ENCODE data around the gene PDE11A. TPM values are rescaled to one million over a fixed set of nuclear protein-coding genes. Genes with fewer than 3 reads are reported as not detected.

Gene PDE11A
- total RNA-seq, 4 donors from 2014 or later, result 0.11 to 1.2 (median 0.26) TPM

DNA sequence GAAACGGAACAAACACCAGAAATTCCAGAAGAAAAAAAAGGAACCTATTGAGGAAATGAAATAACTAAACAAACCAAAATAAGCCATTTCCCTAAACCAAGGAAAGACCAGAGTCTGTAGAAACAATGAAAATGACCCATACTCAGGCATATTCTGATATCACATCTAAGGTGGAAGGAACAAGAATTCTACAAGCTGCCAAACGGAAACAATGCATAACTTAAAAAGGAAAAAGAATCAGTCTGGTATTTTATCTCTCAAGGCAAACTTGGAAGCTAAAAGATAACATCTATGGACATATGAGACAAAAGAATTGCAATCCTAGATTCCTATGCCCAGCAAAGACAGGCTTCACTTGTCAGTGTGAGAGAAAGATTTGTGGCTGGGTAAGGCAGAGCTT, 326.2 kb downstream of the PDE11A start:
- WGBS, 2 donors, result 63 to 68% methylated on average over 2 of the region's 2 CpGs
- no peak for TF ChIP-seq POLR2A (IDR thresholded peaks at IDR 0.05)
- TF ChIP-seq, protein P1, sequence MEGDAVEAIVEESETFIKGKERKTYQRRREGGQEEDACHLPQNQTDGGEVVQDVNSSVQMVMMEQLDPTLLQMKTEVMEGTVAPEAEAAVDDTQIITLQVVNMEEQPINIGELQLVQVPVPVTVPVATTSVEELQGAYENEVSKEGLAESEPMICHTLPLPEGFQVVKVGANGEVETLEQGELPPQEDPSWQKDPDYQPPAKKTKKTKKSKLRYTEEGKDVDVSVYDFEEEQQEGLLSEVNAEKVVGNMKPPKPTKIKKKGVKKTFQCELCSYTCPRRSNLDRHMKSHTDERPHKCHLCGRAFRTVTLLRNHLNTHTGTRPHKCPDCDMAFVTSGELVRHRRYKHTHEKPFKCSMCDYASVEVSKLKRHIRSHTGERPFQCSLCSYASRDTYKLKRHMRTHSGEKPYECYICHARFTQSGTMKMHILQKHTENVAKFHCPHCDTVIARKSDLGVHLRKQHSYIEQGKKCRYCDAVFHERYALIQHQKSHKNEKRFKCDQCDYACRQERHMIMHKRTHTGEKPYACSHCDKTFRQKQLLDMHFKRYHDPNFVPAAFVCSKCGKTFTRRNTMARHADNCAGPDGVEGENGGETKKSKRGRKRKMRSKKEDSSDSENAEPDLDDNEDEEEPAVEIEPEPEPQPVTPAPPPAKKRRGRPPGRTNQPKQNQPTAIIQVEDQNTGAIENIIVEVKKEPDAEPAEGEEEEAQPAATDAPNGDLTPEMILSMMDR (IDR thresholded peaks at IDR 0.05), result no peak
- DNase-seq (ENCODE audit: low spot score in 2 of 2), result no peak
- intact Hi-C loops (cut with DNase I; ENCODE audit: low total_unique reads), result no loop called here
- H3K4me3 ChIP-seq (ENCODE audit: low read depth, poor library complexity, severe bottlenecking), result no peak overlapping the region

DNA sequence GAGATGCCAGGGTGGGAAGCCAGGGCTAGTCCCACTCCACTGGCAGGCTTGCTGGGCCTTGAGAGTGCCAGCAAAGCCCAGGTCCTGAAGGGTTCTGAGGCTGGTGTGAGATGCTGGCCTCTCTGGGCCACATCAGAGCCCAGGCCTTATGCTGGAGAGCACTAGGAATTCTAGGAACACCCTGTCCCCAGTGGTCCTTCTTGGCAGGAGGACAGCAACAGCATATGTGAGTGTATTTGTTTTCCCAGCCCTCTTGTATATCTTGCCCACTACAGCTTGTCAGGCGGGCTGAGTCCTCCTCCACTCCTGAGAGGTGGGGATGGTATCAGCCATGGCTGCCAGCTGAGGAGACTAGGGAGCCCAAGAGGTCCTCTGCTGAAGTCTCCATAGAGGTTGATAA, 327.0 kb downstream of the PDE11A start:
- TF ChIP-seq POLR2A (IDR thresholded peaks at IDR 0.05), result no peak
- TF ChIP-seq, protein P1 (IDR thresholded peaks at IDR 0.05), result no peak
- 82 to 100% methylated on average over 1 of the region's 1 CpG for WGBS, 2 donors
- no peak overlapping the region for H3K4me3 ChIP-seq (ENCODE audit: low read depth, poor library complexity, severe bottlenecking)
- intact Hi-C loops (cut with DNase I; ENCODE audit: low total_unique reads), result no loop called here
- no peak for DNase-seq (ENCODE audit: low spot score in 2 of 2)

DNA sequence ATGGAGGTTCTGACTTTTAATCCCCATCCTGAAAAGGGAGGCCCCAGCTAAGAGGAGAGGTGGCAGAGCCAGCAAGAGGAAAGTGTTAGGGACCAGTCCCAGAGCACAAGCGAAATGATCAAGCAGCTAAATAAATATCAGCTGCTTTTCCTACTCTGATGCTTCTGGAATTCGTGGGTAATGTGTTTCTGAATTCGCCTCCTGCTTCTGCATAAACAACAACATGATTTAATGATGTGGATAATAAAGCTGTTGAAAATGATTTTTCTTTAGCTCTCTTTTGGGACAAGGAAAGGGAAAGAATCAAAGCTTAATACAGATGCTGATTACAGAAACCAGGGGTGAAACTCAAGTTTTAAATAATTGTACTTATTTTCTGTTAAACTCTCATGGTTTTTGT, 329.7 kb downstream of the PDE11A start:
- TF ChIP-seq, protein P1 (IDR thresholded peaks at IDR 0.05), result no peak
- no peak for TF ChIP-seq POLR2A (IDR thresholded peaks at IDR 0.05)
- no peak overlapping the region for H3K4me3 ChIP-seq (ENCODE audit: low read depth, poor library complexity, severe bottlenecking)
- no peak for DNase-seq (ENCODE audit: low spot score in 2 of 2)
- 68 to 78% methylated on average over 3 of the region's 3 CpGs for WGBS, 2 donors
- intact Hi-C loops (cut with DNase I; ENCODE audit: low total_unique reads), result no loop called here

DNA sequence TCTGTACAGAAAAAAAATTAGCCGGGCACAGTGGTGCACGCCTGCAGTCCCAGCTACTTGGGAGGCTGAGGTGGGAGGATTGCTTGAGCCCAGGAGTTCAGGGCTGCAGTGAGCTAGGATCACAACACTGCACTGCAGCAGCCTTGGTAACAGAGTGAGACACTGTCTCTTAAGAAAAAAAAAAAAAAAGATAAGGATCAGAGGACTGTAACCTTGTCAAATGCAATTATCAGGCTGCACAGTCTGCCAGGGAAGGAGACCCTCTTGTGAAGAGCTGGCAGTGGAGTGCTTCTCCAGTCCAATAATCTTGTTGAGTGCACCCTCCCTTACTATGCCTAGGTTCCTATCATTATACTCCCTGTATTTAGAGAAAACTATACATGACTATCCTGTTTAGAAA, 330.7 kb downstream of the PDE11A start:
- no peak overlapping the region for H3K4me3 ChIP-seq (ENCODE audit: low read depth, poor library complexity, severe bottlenecking)
- intact Hi-C loops (cut with DNase I; ENCODE audit: low total_unique reads), result no loop called here
- no peak for DNase-seq (ENCODE audit: low spot score in 2 of 2)
- WGBS, 2 donors, result 65% methylated on average over 2 of the region's 2 CpGs
- TF ChIP-seq POLR2A (IDR thresholded peaks at IDR 0.05), result no peak
- TF ChIP-seq, protein P1 (IDR thresholded peaks at IDR 0.05), result no peak

DNA sequence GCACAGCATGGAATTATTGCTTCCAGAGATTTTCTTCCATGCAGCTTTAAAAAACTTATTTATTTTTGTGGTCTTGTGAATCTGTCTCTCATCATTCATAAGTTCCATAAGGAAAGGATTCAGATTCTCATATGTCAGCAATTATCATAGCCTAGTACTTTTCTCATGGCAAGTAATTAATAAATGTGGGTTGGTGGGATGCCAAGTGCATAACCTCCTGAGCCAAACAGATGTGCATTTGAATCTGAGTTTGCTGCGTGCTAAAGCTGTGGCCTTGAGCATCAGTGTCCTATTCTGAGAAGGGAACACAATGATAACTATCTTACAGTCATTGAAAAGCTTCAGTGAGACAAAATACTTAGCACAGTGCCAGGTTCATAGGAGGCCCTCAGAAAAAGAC, 331.9 kb downstream of the PDE11A start:
- 15 to 16% methylated on average over 1 of the region's 1 CpG for WGBS, 2 donors
- TF ChIP-seq POLR2A (IDR thresholded peaks at IDR 0.05), result no peak
- TF ChIP-seq, protein P1 (IDR thresholded peaks at IDR 0.05), result no peak
- no peak overlapping the region for H3K4me3 ChIP-seq (ENCODE audit: low read depth, poor library complexity, severe bottlenecking)
- DNase-seq (ENCODE audit: low spot score in 2 of 2), result no peak
- intact Hi-C loops (cut with DNase I; ENCODE audit: low total_unique reads), result no loop called here

DNA sequence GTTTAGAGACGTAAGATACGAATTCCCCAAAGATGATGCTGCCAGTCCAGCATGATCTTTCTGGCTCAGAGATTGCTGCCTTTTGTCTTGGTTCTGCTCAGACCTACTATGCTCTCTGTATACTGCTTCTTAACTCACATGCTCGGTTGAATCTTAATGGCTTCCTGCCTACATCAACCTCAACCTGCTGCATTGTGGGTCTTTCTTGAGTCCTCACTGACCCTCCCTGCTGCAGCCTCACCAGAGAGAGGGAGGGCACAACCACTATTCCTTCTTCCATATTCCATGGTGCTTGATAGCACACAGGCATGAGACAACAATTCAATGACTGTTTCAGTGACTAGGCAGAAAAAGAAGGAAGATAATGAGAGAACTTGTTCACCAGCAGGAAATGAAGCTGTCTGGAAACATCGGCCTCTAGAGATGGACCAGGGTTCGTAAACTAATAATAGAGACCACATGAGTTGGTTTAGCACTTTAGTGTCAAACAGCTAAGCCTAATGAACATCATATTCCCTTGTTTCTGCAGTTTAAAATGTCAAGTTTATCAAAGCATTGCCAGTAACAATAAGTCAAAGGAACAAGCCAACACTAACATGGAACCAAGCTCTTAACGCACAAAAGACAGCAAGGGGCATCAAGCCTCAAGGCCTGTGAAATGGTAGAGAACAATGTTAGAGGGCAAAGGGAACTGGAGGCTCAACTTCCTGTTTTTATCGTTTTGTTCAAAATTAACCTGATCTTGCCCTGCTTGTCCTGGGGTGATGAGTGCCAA, 333.9 kb downstream of the PDE11A start:
- WGBS, 2 donors, result 52 to 57% methylated on average over 7 of the region's 7 CpGs
- DNase-seq (ENCODE audit: low spot score in 2 of 2), result no peak
- intact Hi-C loops (cut with DNase I; ENCODE audit: low total_unique reads), result no loop called here
- TF ChIP-seq, protein P1 (IDR thresholded peaks at IDR 0.05), result no peak
- no peak for TF ChIP-seq POLR2A (IDR thresholded peaks at IDR 0.05)
- no peak overlapping the region for H3K4me3 ChIP-seq (ENCODE audit: low read depth, poor library complexity, severe bottlenecking)

All from lower leg skin (tissue), 4 donors.